GM12874 (cell line): Measurements from ENCODE around the gene ENPP1.

Experiments used
- CTCF ChIP-seq: IDR thresholded peaks from 2 replicates; pipeline ENCODE4 v1.5.1; 2011; ENCODE audit warnings: low read depth, mild to moderate bottlenecking, control low read depth, low read length, moderate library complexity; ENCODE audit not compliant: insufficient read depth

ENPP1 gene

DNA sequence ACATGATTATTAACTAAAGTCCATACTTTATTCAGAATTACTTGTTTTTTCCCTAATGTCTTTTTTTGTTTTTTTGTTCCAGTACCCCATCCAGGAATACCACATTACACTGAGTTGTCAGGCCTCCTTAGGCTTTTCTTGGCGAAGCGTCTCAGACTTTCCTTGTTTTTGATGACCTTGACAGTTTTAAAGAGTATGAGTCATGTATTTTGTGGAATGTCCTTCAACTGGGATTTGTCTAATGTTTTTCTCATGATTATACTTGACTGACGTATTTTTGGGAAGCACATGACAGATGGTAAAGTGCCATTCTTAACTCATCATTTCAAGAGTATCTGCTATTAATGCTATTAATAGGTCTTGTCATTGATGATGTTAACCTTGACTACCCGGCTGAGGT lies 23.6 kb downstream of the ENPP1 start:
- TF ChIP-seq CTCF: no peak

- no peak for TF ChIP-seq CTCF
Measured at GRCh38 chr6:131831886-131832285, 24.1 kb downstream of the ENPP1 start.

DNA sequence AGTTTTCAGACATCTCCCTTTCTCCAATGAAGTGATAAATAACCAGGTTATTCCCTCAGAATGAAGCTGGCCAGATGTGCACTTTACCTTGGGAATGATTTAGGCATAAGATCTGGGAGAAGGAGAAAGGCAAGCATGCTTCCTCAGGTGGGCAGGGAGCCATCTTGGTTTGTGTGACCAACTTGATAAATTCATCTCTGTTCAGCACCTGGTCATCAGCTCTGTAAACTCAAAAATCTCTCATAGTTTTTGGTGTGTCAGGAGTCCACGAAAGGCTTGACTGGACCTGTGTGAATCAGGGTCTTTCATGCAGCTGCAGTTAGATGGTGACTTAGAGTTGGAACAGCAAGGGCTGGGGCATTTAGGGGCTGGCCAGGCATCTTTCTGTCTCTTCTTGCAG lies 24.5 kb downstream of the ENPP1 start:
- no peak for TF ChIP-seq CTCF

DNA sequence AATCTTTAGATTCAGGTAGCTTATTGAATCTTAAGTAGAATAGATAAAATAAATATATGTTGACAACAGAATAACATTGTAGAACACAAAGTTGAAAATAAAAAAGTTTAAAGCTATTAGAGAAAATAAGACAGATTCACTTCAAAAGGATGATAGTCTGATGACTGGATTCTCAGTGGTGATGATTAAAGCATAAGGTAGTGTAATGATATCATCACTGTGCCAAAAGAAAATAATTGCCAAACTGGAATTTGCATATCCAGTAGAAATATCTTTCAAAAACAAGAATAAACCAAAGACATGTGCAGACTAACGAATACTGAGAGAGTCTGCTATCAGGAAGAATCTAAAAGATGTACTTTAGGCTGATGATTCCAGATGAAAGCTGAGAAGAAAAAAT lies 30.2 kb downstream of the ENPP1 start:
- no peak for TF ChIP-seq CTCF

- TF ChIP-seq CTCF: no peak
Measured at GRCh38 chr6:131839388-131839787, 31.6 kb downstream of the ENPP1 start.

DNA sequence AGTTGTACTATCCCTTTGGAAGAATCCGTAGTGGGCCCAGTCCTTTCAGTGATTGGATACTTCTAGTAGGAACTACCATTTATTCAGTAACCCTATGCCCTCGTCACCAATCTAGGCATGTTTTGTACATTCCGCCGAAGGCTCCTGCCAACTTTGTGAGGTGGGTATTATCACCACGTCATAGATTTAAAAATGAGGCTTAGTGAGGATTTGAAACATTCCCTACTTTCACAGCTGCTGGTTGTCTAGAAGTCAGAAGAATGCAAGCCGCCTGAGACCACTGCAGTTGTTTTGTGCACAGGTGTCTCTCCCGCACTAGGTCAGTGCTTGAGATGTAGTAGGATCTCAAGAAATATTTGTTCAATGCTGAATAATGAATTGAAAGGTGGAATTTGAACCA lies 32.6 kb downstream of the ENPP1 start:
- TF ChIP-seq CTCF: no peak

DNA sequence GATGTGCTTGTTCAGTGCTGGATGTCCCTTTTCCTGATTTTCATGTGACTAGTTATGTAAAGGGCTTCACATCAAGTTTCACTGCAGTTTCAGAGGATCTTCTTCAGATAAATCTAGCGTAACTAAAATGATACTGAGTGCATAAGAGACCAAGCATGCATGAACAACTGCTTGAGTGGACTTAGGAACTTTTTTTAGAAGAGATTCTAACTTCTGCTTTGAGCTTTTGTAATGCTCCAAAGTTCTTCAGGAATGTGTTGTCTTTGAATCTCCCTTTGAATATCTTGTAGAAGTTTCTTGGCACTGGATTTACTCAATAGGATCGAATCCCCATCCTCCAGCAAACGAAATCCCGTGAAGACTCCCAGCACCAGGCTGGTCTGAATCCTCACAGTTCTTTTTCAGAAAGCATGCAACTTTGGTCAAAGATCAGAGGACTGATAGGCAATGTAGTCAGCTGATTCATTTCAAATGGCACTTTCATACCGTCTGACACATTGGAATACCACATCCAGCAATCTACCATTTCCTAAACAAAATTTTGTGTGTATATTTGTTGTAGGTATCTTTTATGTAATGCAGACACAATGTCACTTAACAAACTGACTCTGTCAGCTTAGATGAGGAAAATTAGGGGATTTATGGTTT lies 33.2 kb downstream of the ENPP1 start:
- no peak for TF ChIP-seq CTCF

GRCh38 chr6:131843768-131844167 lies 35.9 kb downstream of the ENPP1 start:
- no peak for TF ChIP-seq CTCF
